Chondrocyte (in vitro differentiated cells): ENCODE results near the gene TMEM250. TPM values are rescaled to one million over a fixed set of nuclear protein-coding genes. Genes with fewer than 3 reads are reported as not detected.

Experiments
- DNase-seq: peaks from one replicate; pipeline ENCODE4 v3.0.0; 2021; ENCODE audit warnings: mixed read lengths, low spot score
- H3K27ac Mint-ChIP-seq: one replicate; pipeline ENCODE4 v1.8.0; 2021; ENCODE audit warnings: mild to moderate bottlenecking, moderate library complexity, mixed read lengths; ENCODE audit not compliant: unreplicated experiment
- H3K27me3 Mint-ChIP-seq: 2 replicates; pipeline ENCODE4 v1.8.0; 2021; ENCODE audit warnings: low read depth, mixed read lengths
- H3K36me3 Mint-ChIP-seq: 2 replicates; pipeline ENCODE4 v1.8.0; 2021; ENCODE audit warnings: low read depth, mixed read lengths
- H3K4me1 Mint-ChIP-seq: 2 replicates; pipeline ENCODE4 v1.8.0; 2021; ENCODE audit warnings: low read depth, mild to moderate bottlenecking, mixed read lengths
- H3K4me3 Mint-ChIP-seq: one replicate; pipeline ENCODE4 v1.8.0; 2021; ENCODE audit warnings: mild to moderate bottlenecking, moderate library complexity, mixed read lengths; ENCODE audit not compliant: unreplicated experiment
- H3K9me3 Mint-ChIP-seq: 2 replicates; pipeline ENCODE4 v1.8.0; 2021; ENCODE audit warnings: low read depth, mixed read lengths
- total RNA-seq: library from RNA; stranded (reverse); gene quantifications from 3 replicates; pipeline ENCODE4 v1.2.1, GENCODE V29; 2021
- TF ChIP-seq, protein P1 (sequence below): fragments of 200-600 bp; sonication (generic); IDR thresholded peaks from 2 replicates; pipeline ENCODE4 v1.5.0; 2021; ENCODE audit warnings: antibody characterized with exemption, mild to moderate bottlenecking, moderate library complexity

The TMEM250 gene
- total RNA-seq, 1 donor from 2014 or later, result 37.3 TPM

DNA sequence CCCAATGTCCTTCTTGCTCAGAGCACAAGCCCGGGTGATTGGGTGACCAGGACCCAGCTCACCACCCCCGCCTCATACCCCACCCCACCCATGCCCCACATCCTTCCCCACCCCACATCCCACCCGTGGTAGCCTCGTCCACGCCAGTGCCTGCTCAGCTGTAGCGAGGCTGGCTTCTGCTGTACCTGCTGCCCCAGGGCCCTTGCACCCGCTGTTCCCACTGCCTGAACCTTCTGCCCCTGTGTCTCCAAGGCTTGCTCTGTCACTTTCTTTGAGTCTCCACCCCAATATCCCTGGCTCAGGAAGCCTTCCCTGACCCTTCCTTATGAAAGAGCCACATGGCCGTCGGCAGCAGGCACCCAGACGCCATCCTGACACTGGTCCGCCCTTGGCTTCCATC, 20.5 kb downstream of the TMEM250 start:
- TF ChIP-seq, protein P1, sequence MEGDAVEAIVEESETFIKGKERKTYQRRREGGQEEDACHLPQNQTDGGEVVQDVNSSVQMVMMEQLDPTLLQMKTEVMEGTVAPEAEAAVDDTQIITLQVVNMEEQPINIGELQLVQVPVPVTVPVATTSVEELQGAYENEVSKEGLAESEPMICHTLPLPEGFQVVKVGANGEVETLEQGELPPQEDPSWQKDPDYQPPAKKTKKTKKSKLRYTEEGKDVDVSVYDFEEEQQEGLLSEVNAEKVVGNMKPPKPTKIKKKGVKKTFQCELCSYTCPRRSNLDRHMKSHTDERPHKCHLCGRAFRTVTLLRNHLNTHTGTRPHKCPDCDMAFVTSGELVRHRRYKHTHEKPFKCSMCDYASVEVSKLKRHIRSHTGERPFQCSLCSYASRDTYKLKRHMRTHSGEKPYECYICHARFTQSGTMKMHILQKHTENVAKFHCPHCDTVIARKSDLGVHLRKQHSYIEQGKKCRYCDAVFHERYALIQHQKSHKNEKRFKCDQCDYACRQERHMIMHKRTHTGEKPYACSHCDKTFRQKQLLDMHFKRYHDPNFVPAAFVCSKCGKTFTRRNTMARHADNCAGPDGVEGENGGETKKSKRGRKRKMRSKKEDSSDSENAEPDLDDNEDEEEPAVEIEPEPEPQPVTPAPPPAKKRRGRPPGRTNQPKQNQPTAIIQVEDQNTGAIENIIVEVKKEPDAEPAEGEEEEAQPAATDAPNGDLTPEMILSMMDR, result no peak
- Mint-ChIP-seq H3K27me3 (peaks cover 3% of the 10 kb centered on the region), H3K27ac (no peak overlapping the region), H3K9me3 (no peaks in the 10 kb centered on the region), H3K4me3 (no peak overlapping the region), H3K4me1 (peaks cover 11% of the 10 kb centered on the region), H3K36me3 (no peaks in the 10 kb centered on the region)
- DNase-seq, result no peak

DNA sequence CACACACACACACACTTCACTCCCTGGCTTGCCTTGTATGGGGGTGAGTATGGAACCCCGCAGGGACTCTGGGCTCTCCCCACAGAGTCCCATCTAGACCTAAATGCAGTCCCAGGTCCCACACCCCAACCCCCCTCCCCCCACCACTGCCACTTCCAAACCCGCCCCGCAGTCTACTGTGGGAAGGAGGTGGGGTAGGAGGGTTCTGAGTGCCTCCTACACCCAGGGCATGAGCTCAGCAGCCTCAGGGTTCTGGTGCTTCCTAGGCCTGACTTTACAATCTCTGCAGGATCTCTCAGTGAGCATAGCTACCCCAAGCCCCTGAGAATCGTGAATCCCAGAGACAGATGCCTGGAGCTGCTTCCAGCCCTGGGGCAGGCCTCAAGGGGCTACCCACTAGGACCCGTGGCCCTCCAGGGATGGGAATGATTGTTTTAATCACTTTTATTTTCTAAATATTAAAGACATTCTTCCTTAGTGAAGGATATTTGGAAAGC, 22.1 kb downstream of the TMEM250 start:
- no peak for DNase-seq
- Mint-ChIP-seq H3K27ac (peak overlapping the region; percentile 61), H3K36me3 (no peaks in the 10 kb centered on the region), H3K27me3 (peaks cover 3% of the 10 kb centered on the region), H3K4me1 (peaks cover 27% of the 10 kb centered on the region), H3K4me3 (peak overlapping the region; percentile 33), H3K9me3 (no peaks in the 10 kb centered on the region)
- TF ChIP-seq, protein P1, result no peak

DNA sequence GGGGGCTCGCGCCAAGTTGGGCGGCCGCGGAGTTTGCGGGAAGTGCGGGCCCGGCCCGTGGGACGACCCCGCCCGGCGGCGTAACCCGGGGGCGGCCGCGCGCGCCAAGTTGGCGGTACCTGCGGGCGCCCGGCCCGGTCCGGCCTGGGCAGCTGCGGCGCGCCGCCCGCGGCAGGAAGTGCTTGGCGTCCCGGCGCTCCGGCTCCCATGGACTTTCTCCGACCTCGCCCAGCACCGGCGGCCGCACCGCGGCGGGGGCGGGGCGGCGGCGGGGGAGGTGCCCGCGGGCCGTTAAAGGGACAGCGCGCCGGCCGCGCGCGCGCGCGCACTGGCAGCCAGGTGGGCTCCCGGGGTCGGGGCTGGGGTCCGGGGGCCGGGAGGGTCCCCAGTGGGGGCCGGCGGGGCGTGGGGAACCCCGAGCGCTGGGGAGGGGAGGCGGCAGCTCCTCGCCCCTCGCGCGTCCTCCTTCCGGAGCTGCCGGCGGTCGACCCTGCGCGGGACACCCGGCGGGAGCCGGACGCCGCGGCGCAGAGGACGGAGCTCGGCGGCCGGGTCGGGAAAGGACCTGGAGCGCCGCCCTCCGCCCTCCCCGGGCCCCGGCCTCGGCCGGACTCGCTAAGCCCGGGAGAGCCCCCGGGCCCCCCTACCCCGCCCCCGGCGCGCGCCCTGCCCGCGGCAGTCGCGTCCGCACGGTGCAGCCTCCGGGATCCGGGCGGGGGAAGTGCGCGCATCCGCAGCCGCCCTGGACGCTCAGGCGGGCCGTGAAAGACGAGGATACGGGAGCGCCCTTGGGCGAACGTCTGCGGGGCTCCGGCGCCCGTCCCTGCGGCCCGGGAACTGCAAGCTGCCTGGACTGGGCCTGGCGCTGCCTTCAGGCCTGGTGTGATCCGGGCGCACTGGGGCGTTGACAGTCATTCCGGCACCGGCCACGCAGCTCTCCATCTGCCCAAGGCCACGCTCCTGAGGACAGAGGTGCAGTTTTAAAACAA, 23.3 kb downstream of the TMEM250 start, which contains the start of gene NACC2:
Gene NACC2, minus strand, starts transcription at position 220 of the 989 bp plus-strand sequence. CDS start 44,768 bp downstream, outside the sequence.
- TF ChIP-seq, protein P1, result peak; percentile 12
- peak within 1 kb of the TSS; percentile 76 for H3K4me3 Mint-ChIP-seq
- H3K27ac Mint-ChIP-seq, result peak within 1 kb of the TSS; percentile 83
- no peaks in the 10 kb centered on the region for H3K9me3 Mint-ChIP-seq
- no peaks in the 10 kb centered on the region for H3K36me3 Mint-ChIP-seq
- peaks cover 3% of the 10 kb centered on the region for H3K27me3 Mint-ChIP-seq
- H3K4me1 Mint-ChIP-seq, result peaks cover 36% of the 10 kb centered on the region
- no peak for DNase-seq

DNA sequence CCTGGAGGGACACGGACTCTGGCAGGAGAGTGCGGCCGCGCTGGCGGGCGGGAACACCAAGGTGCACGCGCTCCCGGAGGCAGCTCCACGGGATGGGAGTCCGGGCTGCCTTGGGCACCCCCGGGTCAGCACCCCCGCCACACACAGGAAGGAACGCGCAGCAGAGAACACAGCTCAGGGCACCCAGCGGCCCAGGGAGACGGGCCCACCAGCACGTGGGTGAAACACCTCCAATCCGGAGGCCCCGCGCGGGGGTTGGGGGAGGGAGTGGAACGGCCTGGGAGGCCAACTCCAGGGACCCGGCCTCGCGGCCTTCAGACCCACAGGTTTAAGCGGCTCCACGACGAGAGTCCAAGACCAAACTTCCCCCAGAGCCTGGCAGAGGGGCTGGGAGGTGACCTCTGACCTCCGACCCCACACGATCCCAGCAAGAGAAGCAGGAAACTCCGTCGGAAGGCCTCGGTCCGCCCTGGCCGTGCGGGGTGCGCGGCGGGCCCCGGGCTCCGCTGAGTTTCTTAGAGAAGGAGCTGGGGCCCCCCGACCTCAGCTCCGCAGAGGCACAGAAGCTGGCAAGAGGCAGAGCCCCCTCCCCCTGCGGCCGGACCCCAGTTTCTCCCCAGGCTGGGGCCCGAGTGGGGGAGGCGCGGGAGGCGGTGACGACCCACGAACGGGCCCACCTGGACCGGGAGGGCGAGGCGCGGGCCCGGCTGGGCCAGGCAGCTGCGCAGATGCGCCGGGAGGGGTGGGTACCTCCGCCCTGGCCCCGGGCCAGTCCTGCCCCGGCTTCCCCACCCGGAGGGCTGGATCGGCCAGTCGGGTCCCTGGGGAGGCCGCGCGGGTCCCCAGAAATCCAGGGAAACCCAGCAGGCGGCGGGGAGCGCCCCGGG, 24.4 kb downstream of the TMEM250 start:
- TF ChIP-seq, protein P1, result no peak
- H3K27me3 Mint-ChIP-seq, result peaks cover 3% of the 10 kb centered on the region

More for the DNA sequence above, 24.4 kb downstream of the TMEM250 start:
- peak overlapping the region; percentile 76 for H3K4me3 Mint-ChIP-seq
- peaks cover 45% of the 10 kb centered on the region for H3K4me1 Mint-ChIP-seq
- no peaks in the 10 kb centered on the region for H3K36me3 Mint-ChIP-seq
- no peaks in the 10 kb centered on the region for H3K9me3 Mint-ChIP-seq
- H3K27ac Mint-ChIP-seq, result peak overlapping the region; percentile 83
- no peak for DNase-seq
